Gastroesophageal sphincter (tissue), 4 donors: ENCODE data around the gene POMT1. TPM values are rescaled to one million over a fixed set of nuclear protein-coding genes. Genes with fewer than 3 reads are reported as not detected.

Source experiments
- ATAC-seq: fragments of 150-250 bp; one replicate; pipeline ENCODE4 v1.9.1; 2016; ENCODE audit warnings: mild to moderate bottlenecking, moderate library complexity
- H3K27ac ChIP-seq, 4 donors: fragments of 200-600 bp; sonication (generic) in 3 of 4; 1 replicate in 3 of 4; 2 replicates in 1 of 4; pipeline ENCODE4 v1.5.1; 2016 to 2019
- H3K27me3 ChIP-seq: fragments of 200-600 bp; sonication (generic); one replicate; pipeline ENCODE4 v1.5.1; 2019
- H3K36me3 ChIP-seq, 2 donors: fragments of 200-600 bp; sonication (generic); one replicate each; pipeline ENCODE4 v1.5.1; 2019; ENCODE audit warnings: control low read depth in 1 of 2
- H3K4me1 ChIP-seq, 3 donors: fragments of 200-600 bp; sonication (generic); 1 replicate in 2 of 3; 2 replicates in 1 of 3; pipeline ENCODE4 v1.5.1; 2016 to 2019; ENCODE audit warnings: control low read depth in 2 of 3
- H3K4me3 ChIP-seq, 2 donors: fragments of 200-600 bp; sonication (generic); one replicate each; pipeline ENCODE4 v1.5.1; 2019; ENCODE audit warnings: mild to moderate bottlenecking in 1 of 2, moderate library complexity in 1 of 2
- H3K9me3 ChIP-seq, 3 donors: fragments of 200-600 bp; sonication (generic); one replicate each; pipeline ENCODE4 v1.5.1; 2017 to 2019; ENCODE audit warnings: control low read depth in 2 of 3
- EP300 ChIP-seq: sonication (generic); formaldehyde crosslinking; IDR thresholded peaks from one replicate; pipeline ENCODE4 v1.6.1; 2017; ENCODE audit warnings: antibody characterized with exemption, mild to moderate bottlenecking
- POLR2A ChIP-seq, 2 donors: fragments of 450-650 bp; IDR thresholded peaks; one replicate each; pipeline ENCODE4 v1.6.1; 2017; ENCODE audit warnings: antibody characterized with exemption in 2 of 2, mild to moderate bottlenecking in 2 of 2, moderate library complexity in 1 of 2
- POLR2AphosphoS5 ChIP-seq: sonication (generic); formaldehyde crosslinking; IDR thresholded peaks from one replicate; pipeline ENCODE4 v1.6.1; 2017; ENCODE audit warnings: antibody characterized with exemption
- WGBS, 2 donors: methylation state at CpG; one replicate each; pipeline ENCODE4 v1.1.5; 2018; ENCODE audit warnings: low coverage in 1 of 2; 5-methylcytosine and 5-hydroxymethylcytosine counted together
- total RNA-seq, 4 donors: library from RNA; depleted of rRNA; stranded (reverse); fragments of >200 nt; gene quantifications; one replicate each; pipeline ENCODE4 v1.1.0, GENCODE V29; 2016
- TF ChIP-seq, protein P1 (sequence below), 4 experiments: fragments of 200-600 bp in 2 of 4; fragments of 450-650 bp in 2 of 4; sonication (generic) in 1 of 4; IDR thresholded peaks; one replicate each; pipeline ENCODE4 v1.5.1; 2017 to 2019; ENCODE audit warnings: antibody characterized with exemption in 4 of 4, mild to moderate bottlenecking in 2 of 4, moderate library complexity in 2 of 4

Gene POMT1
- total RNA-seq, 4 donors from 2014 or later: 19.9 to 39.7 (median 26.6) TPM

DNA sequence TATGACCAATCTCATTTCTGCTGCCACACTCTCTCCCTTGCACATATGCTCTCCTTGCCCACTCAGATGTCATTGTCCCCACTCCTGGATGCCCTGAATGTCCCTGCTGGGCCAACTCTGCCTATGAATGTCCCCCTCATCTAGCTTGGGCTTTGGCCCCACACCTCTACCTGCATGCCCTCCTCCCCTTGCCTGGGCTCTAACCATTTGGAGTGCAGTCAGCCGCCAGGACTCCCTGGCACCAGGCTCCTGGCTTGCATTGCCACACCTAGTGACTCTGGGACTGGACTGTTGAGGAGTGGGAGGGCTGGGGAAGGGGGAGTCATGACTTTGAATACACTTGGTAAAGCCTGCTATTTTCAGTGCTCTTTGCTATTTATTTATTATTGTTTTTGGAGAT lies 41.6 kb upstream of the POMT1 start:
- H3K36me3 ChIP-seq: peaks cover 0 to 93% of the 10 kb centered on the region in 2 donors
- H3K4me3 ChIP-seq: no peak overlapping the region
- ATAC-seq: no peak
- H3K27me3 ChIP-seq: no peaks in the 10 kb centered on the region
- H3K27ac ChIP-seq: no peak overlapping the region
- H3K4me1 ChIP-seq: no peaks in the 10 kb centered on the region
- no peak for TF ChIP-seq POLR2AphosphoS5
- TF ChIP-seq, protein P1, sequence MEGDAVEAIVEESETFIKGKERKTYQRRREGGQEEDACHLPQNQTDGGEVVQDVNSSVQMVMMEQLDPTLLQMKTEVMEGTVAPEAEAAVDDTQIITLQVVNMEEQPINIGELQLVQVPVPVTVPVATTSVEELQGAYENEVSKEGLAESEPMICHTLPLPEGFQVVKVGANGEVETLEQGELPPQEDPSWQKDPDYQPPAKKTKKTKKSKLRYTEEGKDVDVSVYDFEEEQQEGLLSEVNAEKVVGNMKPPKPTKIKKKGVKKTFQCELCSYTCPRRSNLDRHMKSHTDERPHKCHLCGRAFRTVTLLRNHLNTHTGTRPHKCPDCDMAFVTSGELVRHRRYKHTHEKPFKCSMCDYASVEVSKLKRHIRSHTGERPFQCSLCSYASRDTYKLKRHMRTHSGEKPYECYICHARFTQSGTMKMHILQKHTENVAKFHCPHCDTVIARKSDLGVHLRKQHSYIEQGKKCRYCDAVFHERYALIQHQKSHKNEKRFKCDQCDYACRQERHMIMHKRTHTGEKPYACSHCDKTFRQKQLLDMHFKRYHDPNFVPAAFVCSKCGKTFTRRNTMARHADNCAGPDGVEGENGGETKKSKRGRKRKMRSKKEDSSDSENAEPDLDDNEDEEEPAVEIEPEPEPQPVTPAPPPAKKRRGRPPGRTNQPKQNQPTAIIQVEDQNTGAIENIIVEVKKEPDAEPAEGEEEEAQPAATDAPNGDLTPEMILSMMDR (IDR thresholded peaks at IDR 0.05): no peak
- no peak for TF ChIP-seq EP300
- TF ChIP-seq POLR2A (IDR thresholded peaks at IDR 0.05): no peak
- 80% methylated on average over 1 of the region's 1 CpG; no CpG with 5 or more reads in 1 of the 2 donors for WGBS, 2 donors
- no peaks in the 10 kb centered on the region for H3K9me3 ChIP-seq

DNA sequence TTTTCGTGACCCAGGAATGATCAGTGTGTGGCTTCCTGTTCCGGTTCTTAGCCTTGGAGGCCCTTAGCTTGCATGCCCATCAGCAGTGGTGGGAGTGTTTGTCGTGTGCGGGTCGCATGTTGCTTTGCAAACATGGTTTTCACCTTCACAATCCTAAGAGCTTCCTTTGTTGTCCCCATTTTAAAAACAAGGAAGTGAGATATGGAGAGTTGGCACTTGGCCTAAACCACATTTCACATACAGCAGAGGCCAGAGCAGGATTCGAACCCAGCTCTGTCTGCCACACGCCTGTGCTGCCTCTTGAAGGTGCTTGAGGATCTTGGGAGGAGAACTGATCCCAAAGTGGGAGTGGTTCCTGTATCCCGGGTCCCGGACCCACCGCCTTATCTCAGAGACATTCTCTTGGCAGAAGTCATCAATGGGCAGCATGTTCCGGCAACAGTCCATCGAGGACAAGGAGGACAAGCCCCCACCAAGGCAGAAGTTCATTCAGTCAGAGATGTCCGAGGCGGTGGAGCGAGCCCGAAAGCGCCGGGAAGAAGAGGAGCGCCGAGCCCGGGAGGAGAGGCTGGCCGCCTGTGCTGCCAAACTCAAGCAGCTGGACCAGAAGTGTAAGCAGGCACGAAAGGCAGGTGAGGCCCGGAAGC lies 38.2 kb upstream of the POMT1 start:
- Histone ChIP-seq H3K4me3 (no peak overlapping the region), H3K27ac (no peak overlapping the region), H3K36me3 (peaks cover 0 to 93% of the 10 kb centered on the region in 2 donors), H3K9me3 (no peaks in the 10 kb centered on the region), H3K27me3 (no peaks in the 10 kb centered on the region), H3K4me1 (peaks cover 0 to 3% (median 0%) of the 10 kb centered on the region in 3 donors)
- TF ChIP-seq, protein P1 (IDR thresholded peaks at IDR 0.05): no peak
- TF ChIP-seq POLR2AphosphoS5 (no peak), POLR2A (IDR thresholded peaks at IDR 0.05) (no peak), EP300 (no peak)
- WGBS, 2 donors: 72 to 80% methylated on average over 2 to 9 of the region's 24 CpGs
- ATAC-seq: no peak

DNA sequence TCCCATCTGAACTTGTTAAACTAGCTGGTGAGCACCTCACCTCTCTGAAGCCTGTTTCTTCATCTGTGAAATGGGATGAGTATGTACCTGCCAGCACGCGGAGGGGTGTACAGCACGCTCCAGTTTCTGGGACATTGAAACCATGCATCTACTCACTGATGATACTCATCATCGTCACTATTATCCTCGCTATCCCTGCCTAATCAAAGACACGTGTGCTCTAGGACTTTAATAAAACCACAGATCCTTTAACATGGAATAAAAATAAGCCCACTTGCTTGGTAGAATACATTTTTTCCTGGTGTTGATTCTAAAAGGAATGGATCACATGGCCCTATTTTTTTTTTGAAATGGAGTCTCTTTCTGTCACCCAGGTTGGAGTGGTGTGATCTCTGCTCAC lies 37.3 kb upstream of the POMT1 start:
- TF ChIP-seq, protein P1 (IDR thresholded peaks at IDR 0.05): no peak
- TF ChIP-seq POLR2AphosphoS5 (no peak), POLR2A (IDR thresholded peaks at IDR 0.05) (no peak), EP300 (no peak)
- peaks cover 0 to 93% of the 10 kb centered on the region in 2 donors for H3K36me3 ChIP-seq
- no peaks in the 10 kb centered on the region for H3K27me3 ChIP-seq
- H3K4me3 ChIP-seq: no peak overlapping the region
- no peak overlapping the region for H3K27ac ChIP-seq
- peaks cover 0 to 3% (median 0%) of the 10 kb centered on the region in 3 donors for H3K4me1 ChIP-seq
- WGBS, 2 donors: 88 to 100% methylated on average over 2 to 6 of the region's 6 CpGs
- ATAC-seq: no peak
- no peaks in the 10 kb centered on the region for H3K9me3 ChIP-seq

DNA sequence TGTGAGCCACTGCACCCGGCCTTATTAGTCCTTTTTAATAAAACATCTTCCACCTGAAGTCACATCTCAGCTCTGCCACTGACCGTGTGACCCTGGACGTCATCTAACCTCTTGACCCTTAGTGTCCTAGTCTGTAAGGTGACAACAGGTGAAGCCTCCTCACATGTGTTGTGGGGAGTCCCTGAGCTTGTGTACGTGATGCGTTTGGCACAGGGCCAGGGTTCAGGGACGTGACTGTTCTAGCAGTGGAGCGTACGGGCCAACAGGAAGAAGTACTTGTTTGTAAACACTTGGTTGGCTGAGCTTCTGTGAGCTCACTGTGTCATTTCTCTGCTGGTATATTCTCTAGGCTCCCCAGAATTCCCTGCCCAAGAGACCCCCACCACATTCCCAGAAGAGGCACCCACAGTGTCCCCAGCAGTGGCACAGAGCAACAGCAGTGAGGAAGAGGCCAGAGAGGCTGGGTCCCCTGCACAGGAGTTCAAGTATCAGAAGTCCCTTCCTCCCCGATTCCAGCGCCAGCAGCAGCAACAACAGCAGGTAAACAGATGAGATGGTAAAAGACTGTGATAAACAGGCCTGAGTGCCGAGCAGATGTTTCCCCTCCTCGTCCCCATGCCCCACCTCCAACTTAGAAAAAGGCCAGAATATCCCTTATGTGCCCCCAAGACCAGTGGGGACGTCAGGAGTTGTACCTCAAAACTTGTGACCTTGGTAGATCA lies 35.3 kb upstream of the POMT1 start:
- Histone ChIP-seq H3K27me3 (no peaks in the 10 kb centered on the region), H3K4me3 (no peak overlapping the region), H3K27ac (peak overlapping the region in 1 of 4 donors; percentile 14), H3K4me1 (peaks cover 0 to 3% (median 0%) of the 10 kb centered on the region in 3 donors), H3K36me3 (peaks cover 0 to 93% of the 10 kb centered on the region in 2 donors), H3K9me3 (no peaks in the 10 kb centered on the region)
- 67 to 70% methylated on average over 3 to 8 of the region's 13 CpGs for WGBS, 2 donors
- no peak for ATAC-seq
- TF ChIP-seq, protein P1 (IDR thresholded peaks at IDR 0.05): no peak
- TF ChIP-seq POLR2A (IDR thresholded peaks at IDR 0.05) (no peak), EP300 (no peak), POLR2AphosphoS5 (peak; percentile 43)
